ENCODE results near the gene FBXO41.

Gene FBXO41

GRCh38 chr2:73227086-73227485, 57.2 kb downstream of the FBXO41 start:
- no peak for TF ChIP-seq CTCF (IDR thresholded peaks at IDR 0.05; ENCODE audit: low read depth, low read length)

GRCh38 chr2:73225513-73226360, 58.5 kb downstream of the FBXO41 start:
- H3K4me3 ChIP-seq (replicated peaks in 1 of 2; ENCODE audit: low read depth in 2 of 2, low read length in 2 of 2) = no peak overlapping the region
- DNase-seq (ENCODE audit: low read depth in 2 of 2) = peak in 1 of 2 donors; percentile 23
- TF ChIP-seq CTCF (IDR thresholded peaks at IDR 0.05; ENCODE audit: low read depth, low read length) = no peak

More at GRCh38 chr2:73227086-73227485, 57.2 kb downstream of the FBXO41 start:
- no peak for DNase-seq (ENCODE audit: low read depth in 2 of 2)
- no peak overlapping the region for H3K4me3 ChIP-seq (replicated peaks in 1 of 2; ENCODE audit: low read depth in 2 of 2, low read length in 2 of 2)

- DNase-seq (ENCODE audit: low read depth in 2 of 2) = no peak
Observed at GRCh38 chr2:73223821-73224220, 60.5 kb downstream of the FBXO41 start.

GRCh38 chr2:73218298-73218697, 66.0 kb downstream of the FBXO41 start:
- no peak for TF ChIP-seq CTCF (IDR thresholded peaks at IDR 0.05; ENCODE audit: low read depth, low read length)
- peak in 1 of 2 donors; percentile 59 for DNase-seq (ENCODE audit: low read depth in 2 of 2)
- no peak overlapping the region for H3K4me3 ChIP-seq (replicated peaks in 1 of 2; ENCODE audit: low read depth in 2 of 2, low read length in 2 of 2)

More at GRCh38 chr2:73223821-73224220, 60.5 kb downstream of the FBXO41 start:
- no peak overlapping the region for H3K4me3 ChIP-seq (replicated peaks in 1 of 2; ENCODE audit: low read depth in 2 of 2, low read length in 2 of 2)
- TF ChIP-seq CTCF (IDR thresholded peaks at IDR 0.05; ENCODE audit: low read depth, low read length) = no peak

GRCh38 chr2:73217826-73218225, 66.5 kb downstream of the FBXO41 start:
- TF ChIP-seq CTCF (IDR thresholded peaks at IDR 0.05; ENCODE audit: low read depth, low read length) = no peak
- no peak overlapping the region for H3K4me3 ChIP-seq (replicated peaks in 1 of 2; ENCODE audit: low read depth in 2 of 2, low read length in 2 of 2)
- DNase-seq (ENCODE audit: low read depth in 2 of 2) = no peak

- TF ChIP-seq CTCF (IDR thresholded peaks at IDR 0.05; ENCODE audit: low read depth, low read length) = no peak
Observed at GRCh38 chr2:73217160-73217559, 67.1 kb downstream of the FBXO41 start.

More at GRCh38 chr2:73217160-73217559, 67.1 kb downstream of the FBXO41 start:
- H3K4me3 ChIP-seq (replicated peaks in 1 of 2; ENCODE audit: low read depth in 2 of 2, low read length in 2 of 2) = no peak overlapping the region
- no peak for DNase-seq (ENCODE audit: low read depth in 2 of 2)
